Medulla oblongata (tissue), 1 donor: ENCODE data around the gene TPT1.
"Not testable (repeated sequence)": the region's sequence is repeated elsewhere in the genome, so short reads cannot be mapped to it uniquely, and the experiment has no call there.

Experiments
- DNase-seq: peaks from one replicate; pipeline ENCODE4 v3.0.0-alpha.2; 2015; ENCODE audit errors: extremely low spot score

The TPT1 gene

DNA sequence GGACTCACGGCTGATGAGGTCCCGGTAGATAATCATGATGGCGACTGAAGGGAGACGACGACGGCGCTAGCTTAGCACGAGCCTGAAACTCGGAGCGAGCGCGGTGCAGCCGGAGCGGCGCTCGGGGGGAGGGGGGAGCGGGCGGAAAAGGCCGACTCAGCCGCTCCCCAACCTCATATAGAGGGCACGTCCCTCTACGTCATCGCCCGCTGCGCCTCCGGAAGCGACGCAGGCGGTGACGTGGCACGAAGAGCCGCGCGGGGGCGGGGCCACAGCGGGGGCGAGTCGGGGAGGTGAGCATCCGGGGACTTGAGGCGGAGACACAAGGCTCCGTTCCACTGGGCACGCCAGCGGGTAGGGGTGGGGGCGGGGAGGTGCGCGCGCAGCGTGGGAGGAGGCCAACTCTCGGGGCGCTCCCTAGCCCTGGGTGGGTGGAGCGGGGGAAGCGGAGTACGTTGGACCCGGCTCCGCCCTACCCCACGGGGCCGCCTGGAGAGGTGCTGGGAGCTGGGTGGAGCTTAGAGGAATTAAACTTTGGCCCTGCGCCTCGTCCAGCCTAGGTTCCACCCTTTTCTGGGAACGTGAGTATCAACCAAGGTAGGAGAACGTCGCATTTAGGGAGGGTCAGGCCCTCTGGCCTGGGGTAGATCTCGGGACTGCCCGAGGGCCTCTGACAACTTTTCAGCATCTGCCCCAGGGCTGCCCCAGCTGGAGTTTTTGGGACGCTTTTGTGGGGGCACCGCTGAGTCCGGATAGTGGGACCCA lies at the start of gene TPT1:
TSS of gene TPT1 (minus strand) at position 150 of the 765 bp plus-strand sequence. CDS start at position 36, 114 bp downstream.
- DNase-seq: peak; percentile 99

- not testable (repeated sequence) for DNase-seq
These were observed 49.4 kb upstream of the TPT1 start for GRCh38 chr13:45390348-45390747.

DNA sequence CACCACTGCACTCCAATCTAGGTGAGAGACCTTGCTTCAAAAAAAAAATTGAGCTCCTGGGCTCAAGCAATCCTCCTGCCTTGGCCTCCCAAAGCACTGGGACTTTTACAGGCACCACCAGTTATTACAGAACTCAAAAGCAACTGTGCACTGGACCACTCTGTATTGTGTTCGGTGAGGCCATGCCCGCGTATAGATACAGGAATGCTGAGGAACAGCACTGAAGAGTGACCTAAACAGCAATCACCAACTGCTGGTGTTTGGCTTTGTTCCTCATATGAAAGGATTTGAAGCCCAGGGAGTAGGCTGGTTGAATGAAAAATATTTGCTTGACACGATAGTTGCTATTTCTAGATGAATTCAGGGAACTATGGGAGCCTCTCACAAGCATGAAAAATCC lies 47.7 kb upstream of the TPT1 start:
- DNase-seq: peak; percentile 37

- not testable (repeated sequence) for DNase-seq
These were observed 46.1 kb upstream of the TPT1 start for GRCh38 chr13:45386892-45387575.

GRCh38 chr13:45385907-45386553 lies 45.0 kb upstream of the TPT1 start:
- no peak for DNase-seq

DNA sequence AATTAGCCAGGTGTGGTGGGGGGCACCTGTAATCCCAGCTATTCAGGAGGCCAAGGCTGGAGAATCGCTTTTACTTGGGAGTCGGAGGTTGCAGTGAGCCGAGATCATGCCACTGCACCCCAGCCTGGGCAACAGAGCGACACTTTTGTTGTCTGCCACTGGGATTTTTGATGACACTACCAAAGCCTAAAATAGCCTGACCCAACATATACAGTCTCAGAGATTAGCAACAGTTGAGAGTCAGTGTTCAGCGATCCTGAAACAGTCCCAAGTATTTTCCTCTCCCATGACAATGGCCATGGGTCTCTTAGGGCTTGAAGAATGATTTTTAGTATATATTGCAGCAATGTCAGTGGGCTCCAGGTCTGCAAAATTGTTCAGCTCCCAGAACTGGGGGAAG lies 44.3 kb upstream of the TPT1 start:
- no peak for DNase-seq

- DNase-seq: no peak
These were observed 43.6 kb upstream of the TPT1 start for GRCh38 chr13:45384474-45385174.

DNA sequence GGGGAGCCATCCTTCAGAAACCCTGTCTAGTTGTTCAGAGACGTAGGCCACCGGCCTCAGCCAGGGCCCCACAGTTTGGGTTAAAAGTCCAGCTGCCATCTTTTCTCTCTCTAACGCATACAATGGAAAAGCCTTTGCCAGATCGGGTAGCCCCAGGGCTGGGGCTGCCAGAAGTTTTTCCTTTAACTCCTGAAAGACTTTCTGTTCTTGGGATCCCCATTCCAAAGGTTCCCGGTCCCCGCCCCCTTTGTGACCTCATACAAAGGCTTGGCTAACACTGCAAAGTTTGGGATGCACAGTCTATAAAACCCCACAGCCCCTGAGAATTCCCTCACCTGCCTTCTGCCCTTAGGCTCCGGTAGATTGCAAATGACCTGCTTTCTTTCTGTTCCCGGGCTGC lies 41.8 kb upstream of the TPT1 start:
- DNase-seq: not testable (repeated sequence)

- DNase-seq: no peak
These were observed 40.2 kb upstream of the TPT1 start for GRCh38 chr13:45381196-45381595.

DNA sequence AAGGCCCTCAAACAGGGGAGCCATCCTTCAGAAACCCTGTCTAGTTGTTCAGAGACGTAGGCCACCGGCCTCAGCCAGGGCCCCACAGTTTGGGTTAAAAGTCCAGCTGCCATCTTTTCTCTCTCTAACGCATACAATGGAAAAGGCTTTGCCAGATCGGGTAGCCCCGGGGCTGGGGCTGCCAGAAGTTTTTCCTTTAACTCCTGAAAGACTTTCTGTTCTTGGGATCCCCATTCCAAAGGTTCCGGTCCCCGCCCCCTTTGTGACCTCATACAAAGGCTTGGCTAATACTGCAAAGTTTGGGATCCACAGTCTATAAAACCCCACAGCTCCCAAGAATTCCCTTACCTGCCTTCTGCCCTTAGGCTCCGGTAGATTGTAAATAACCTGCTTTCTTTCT lies 39.7 kb upstream of the TPT1 start:
- DNase-seq: not testable (repeated sequence)

- not testable (repeated sequence) for DNase-seq
These were observed 38.5 kb upstream of the TPT1 start for GRCh38 chr13:45379516-45379915.

GRCh38 chr13:45378786-45379185 lies 37.8 kb upstream of the TPT1 start:
- DNase-seq: not testable (repeated sequence)

DNA sequence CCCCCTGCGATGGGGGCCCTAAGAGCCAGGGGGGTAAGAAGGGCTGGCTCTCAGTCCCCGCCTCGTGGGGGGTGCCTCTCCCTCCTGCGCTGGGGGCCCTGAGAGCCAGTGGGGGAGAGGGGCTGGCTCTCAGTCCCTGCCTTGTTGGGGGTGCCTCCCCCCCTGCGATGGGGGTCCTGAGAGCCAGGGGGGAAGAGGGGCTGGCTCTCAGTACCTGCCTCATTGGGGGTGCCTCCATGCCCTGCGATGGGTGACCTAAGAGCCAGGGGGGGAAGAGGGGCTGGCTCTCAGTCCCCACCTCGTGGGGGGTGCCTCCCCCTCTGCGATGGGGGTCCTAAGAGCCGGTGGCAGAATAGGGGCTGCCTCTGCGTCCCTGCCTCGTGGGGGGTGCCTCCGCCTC lies 36.3 kb upstream of the TPT1 start:
- DNase-seq: not testable (repeated sequence)

- not testable (repeated sequence) for DNase-seq
These were observed 35.7 kb upstream of the TPT1 start for GRCh38 chr13:45376651-45377050.

GRCh38 chr13:45374917-45375316 lies 33.9 kb upstream of the TPT1 start:
- no peak for DNase-seq

DNA sequence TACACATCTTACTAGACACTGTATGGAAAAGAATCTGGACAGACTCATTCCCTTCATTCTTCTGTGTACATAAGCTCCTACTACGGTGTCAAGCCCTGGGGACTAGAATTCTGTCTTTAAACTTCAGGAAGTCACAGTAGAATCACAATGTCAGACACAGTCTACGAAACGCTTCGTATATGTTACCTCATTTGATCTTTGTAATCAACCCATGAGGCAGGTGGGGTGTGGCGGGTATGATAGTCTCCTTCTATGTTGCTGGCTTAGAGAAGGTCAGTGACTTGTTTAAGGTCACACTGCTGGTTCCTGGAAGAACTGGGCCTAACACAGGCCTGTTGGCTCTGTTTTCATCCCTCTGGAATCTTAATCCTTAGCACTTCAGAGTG lies 32.2 kb upstream of the TPT1 start:
- no peak for DNase-seq

- DNase-seq: no peak
These were observed 31.5 kb upstream of the TPT1 start for GRCh38 chr13:45372189-45373161.

DNA sequence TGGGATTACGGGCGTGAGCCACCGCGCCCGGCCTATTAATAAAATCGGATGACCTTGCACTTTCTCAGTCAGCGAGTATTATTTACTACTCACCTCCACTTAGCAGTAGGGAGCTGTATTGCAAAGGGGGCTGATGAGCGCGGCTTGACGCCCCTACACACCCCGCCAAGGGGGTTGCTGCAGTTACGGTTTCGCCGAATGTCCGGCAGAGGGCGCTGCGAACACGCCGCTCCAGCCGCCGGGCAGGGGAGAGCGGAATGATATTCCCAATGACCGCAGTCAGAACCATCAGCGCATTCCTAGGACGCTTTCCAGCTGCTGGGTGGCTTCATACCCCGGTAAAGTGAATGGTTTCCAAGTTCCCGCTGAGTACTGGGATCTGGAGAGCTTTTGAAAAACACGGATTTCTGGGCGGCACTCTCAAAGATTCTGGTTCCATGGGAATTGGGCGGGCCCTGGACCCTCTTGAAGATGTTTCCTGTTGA lies 30.0 kb upstream of the TPT1 start:
- DNase-seq: peak; percentile 63

DNA sequence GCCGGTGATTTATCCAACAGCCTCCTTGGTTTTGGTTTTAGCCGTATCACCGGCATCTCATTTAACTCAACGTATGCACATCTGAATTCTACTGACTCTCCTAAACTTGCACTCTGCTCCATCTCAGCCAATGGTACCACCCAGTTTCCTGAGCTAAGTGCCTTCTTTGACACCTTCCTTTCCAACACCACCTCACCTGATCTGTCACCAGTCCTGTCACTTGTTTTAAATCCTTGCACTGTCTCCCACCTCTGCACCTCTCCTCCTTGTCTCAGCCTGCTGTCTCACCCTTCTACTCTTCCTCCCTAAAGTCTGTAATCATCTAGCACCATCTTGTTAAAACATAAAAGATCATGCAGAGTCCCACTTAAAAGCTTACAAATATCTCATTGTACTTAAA lies 28.1 kb upstream of the TPT1 start:
- no peak for DNase-seq

DNA sequence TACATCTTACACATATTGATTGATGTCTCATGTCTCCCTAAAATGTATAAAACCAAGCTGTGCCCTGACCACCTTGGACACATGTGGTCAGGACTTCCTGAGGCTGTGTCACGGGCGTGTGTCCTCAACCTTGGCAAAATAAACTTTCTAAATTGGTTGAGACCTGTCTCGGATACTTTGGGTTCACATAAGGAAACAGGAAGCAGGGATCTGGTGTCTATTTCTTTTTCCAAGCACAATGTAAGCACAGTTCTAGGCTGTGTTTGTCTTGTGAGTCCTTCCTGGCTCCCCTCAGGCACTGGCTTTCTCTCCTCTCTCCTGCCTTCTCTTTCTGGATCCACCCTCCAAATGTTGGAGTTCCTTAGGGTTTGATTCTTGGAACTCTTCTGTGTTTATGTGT lies 27.6 kb upstream of the TPT1 start:
- no peak for DNase-seq

DNA sequence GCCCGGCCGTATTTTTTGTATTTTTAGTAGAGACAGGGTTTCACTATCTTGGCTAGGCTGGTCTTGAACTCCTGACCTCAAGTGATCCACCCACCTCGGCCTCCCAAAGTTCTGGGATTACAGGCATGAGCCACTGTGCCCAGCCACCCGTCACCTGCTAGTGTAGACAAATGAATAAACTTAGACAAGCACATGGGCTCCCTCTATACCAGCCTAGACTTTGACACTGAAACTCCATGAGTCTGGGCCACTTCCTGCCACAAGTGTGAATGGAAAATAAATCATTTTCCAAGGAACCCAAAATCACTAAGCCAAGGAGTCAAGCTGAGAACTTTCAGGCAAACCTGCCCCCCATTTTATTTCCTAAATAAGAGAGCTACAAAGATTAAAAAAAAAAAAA lies 27.0 kb upstream of the TPT1 start:
- no peak for DNase-seq
